ENCODE measurements around the gene PLA2G2F.
"Not testable (repeated sequence)": the region's sequence is repeated elsewhere in the genome, so short reads cannot be mapped to it uniquely, and the experiment has no call there.

The PLA2G2F gene

GRCh38 chr1:20115479-20115878 lies 23.6 kb upstream of the PLA2G2F start:
- no peak for DNase-seq

GRCh38 chr1:20115916-20116315 lies 23.2 kb upstream of the PLA2G2F start:
- no peak for DNase-seq

- DNase-seq = no peak
Observed at GRCh38 chr1:20117236-20117635, 21.9 kb upstream of the PLA2G2F start.

- no peak for DNase-seq
Observed at GRCh38 chr1:20119347-20119746, 19.8 kb upstream of the PLA2G2F start, which contains the start of gene PLA2G2D. TSS of gene PLA2G2D (minus strand) at chr1:20119536. CDS start at chr1:20119498, 38 bp downstream.

- no peak for DNase-seq
Observed at GRCh38 chr1:20120796-20121195, 18.3 kb upstream of the PLA2G2F start.

- DNase-seq = no peak
Observed at GRCh38 chr1:20123722-20124455, 15.2 kb upstream of the PLA2G2F start.

- no peak for DNase-seq
Observed at GRCh38 chr1:20124456-20125057, 14.6 kb upstream of the PLA2G2F start.

GRCh38 chr1:20125100-20125499 lies 14.0 kb upstream of the PLA2G2F start:
- no peak for DNase-seq

- no peak for DNase-seq
Observed at GRCh38 chr1:20126041-20126805, 12.9 kb upstream of the PLA2G2F start.

GRCh38 chr1:20126806-20127440 lies 12.2 kb upstream of the PLA2G2F start:
- no peak for DNase-seq

GRCh38 chr1:20130518-20130917 lies 8.6 kb upstream of the PLA2G2F start:
- DNase-seq = not testable (repeated sequence)

- no peak for DNase-seq
Observed at GRCh38 chr1:20134995-20135394, 4.1 kb upstream of the PLA2G2F start.

- no peak for DNase-seq
Observed at GRCh38 chr1:20136249-20136648, 2.9 kb upstream of the PLA2G2F start.

GRCh38 chr1:20137055-20137454 lies 2.1 kb upstream of the PLA2G2F start:
- no peak for DNase-seq

GRCh38 chr1:20137604-20138003 lies 1.5 kb upstream of the PLA2G2F start:
- DNase-seq = no peak

- no peak for DNase-seq
Observed at GRCh38 chr1:20138346-20138745, 777 bp upstream of the PLA2G2F start.

GRCh38 chr1:20139776-20140612 lies 871 bp downstream of the PLA2G2F start:
- no peak for DNase-seq

- no peak for DNase-seq
Observed at GRCh38 chr1:20141001-20141400, 1.9 kb downstream of the PLA2G2F start.

- DNase-seq = no peak
Observed at GRCh38 chr1:20141466-20141865, 2.3 kb downstream of the PLA2G2F start.

- DNase-seq = no peak
Observed at GRCh38 chr1:20142001-20142710, 3.0 kb downstream of the PLA2G2F start.

GRCh38 chr1:20143318-20143717 lies 4.2 kb downstream of the PLA2G2F start:
- no peak for DNase-seq

Data from eye (tissue), 1 donor.